ENCODE data around the gene ENDOG.

DNA sequence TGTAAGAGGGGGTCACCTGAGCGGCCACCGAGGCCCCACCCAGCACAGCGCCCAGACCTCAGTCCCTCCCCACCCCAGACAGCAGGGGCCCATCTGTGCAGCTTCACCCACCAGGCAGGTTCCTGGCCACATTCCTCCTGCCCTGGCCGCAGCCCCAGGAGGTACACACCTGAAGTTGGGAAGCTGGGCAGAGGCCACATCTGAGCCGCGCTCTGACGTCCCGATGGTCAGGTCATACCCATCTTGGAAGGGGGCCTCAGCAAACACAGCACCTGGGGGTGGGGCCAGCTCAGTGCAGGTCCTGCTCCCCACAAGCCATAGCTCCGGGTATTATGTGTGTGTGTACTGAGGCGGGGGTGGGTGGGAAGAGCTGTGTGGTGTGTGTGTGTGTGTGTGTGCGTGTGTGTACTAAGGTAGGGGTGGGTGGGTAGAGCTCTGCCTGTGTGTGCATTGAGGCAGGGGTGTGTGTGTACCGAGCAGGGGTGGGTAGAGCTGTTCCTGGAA lies 5.7 kb downstream of the ENDOG start:
- TF ChIP-seq, protein P1, sequence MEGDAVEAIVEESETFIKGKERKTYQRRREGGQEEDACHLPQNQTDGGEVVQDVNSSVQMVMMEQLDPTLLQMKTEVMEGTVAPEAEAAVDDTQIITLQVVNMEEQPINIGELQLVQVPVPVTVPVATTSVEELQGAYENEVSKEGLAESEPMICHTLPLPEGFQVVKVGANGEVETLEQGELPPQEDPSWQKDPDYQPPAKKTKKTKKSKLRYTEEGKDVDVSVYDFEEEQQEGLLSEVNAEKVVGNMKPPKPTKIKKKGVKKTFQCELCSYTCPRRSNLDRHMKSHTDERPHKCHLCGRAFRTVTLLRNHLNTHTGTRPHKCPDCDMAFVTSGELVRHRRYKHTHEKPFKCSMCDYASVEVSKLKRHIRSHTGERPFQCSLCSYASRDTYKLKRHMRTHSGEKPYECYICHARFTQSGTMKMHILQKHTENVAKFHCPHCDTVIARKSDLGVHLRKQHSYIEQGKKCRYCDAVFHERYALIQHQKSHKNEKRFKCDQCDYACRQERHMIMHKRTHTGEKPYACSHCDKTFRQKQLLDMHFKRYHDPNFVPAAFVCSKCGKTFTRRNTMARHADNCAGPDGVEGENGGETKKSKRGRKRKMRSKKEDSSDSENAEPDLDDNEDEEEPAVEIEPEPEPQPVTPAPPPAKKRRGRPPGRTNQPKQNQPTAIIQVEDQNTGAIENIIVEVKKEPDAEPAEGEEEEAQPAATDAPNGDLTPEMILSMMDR (conservative IDR thresholded peaks at IDR 0.05; ENCODE audit: low read depth in 2 of 2), result no peak
- TF ChIP-seq POLR2AphosphoS5 (IDR thresholded peaks at IDR 0.05; ENCODE audit: low read depth) (no peak), EZH2 (IDR thresholded peaks at IDR 0.05; ENCODE audit: low read depth, unreplicated experiment) (no peak), EZH2phosphoT487 (IDR thresholded peaks at IDR 0.05; ENCODE audit: unreplicated experiment) (no peak)
- TF ChIP-seq, protein P2, sequence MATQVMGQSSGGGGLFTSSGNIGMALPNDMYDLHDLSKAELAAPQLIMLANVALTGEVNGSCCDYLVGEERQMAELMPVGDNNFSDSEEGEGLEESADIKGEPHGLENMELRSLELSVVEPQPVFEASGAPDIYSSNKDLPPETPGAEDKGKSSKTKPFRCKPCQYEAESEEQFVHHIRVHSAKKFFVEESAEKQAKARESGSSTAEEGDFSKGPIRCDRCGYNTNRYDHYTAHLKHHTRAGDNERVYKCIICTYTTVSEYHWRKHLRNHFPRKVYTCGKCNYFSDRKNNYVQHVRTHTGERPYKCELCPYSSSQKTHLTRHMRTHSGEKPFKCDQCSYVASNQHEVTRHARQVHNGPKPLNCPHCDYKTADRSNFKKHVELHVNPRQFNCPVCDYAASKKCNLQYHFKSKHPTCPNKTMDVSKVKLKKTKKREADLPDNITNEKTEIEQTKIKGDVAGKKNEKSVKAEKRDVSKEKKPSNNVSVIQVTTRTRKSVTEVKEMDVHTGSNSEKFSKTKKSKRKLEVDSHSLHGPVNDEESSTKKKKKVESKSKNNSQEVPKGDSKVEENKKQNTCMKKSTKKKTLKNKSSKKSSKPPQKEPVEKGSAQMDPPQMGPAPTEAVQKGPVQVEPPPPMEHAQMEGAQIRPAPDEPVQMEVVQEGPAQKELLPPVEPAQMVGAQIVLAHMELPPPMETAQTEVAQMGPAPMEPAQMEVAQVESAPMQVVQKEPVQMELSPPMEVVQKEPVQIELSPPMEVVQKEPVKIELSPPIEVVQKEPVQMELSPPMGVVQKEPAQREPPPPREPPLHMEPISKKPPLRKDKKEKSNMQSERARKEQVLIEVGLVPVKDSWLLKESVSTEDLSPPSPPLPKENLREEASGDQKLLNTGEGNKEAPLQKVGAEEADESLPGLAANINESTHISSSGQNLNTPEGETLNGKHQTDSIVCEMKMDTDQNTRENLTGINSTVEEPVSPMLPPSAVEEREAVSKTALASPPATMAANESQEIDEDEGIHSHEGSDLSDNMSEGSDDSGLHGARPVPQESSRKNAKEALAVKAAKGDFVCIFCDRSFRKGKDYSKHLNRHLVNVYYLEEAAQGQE (IDR thresholded peaks at IDR 0.05; ENCODE audit: unreplicated experiment), result no peak

All from GM23338 (cell line).